HG03159 (cell line): ENCODE measurements around the gene PDE9A.

Source experiments
- ATAC-seq: cut with Tn5 transposase; IDR thresholded peaks from one replicate; pipeline ENCODE4 v1.9.1; 2021; ENCODE audit warnings: mild to moderate bottlenecking, moderate library complexity; ENCODE audit not compliant: unreplicated experiment

The PDE9A gene

DNA sequence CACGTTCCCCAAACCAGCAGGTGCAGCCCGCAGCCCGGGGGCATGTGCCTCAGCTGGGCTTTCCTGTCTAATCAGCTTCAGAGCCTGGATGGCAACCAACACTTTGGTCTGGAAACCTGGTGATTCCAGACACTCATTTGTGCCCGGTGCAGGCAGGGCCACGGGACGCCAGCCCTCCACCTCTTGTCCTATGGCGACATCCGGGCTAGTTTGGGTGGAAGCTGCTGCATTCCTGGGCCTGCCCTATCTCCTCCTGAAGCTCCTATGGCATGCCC is 114.1 kb downstream of the PDE9A start:
- ATAC-seq: no peak

DNA sequence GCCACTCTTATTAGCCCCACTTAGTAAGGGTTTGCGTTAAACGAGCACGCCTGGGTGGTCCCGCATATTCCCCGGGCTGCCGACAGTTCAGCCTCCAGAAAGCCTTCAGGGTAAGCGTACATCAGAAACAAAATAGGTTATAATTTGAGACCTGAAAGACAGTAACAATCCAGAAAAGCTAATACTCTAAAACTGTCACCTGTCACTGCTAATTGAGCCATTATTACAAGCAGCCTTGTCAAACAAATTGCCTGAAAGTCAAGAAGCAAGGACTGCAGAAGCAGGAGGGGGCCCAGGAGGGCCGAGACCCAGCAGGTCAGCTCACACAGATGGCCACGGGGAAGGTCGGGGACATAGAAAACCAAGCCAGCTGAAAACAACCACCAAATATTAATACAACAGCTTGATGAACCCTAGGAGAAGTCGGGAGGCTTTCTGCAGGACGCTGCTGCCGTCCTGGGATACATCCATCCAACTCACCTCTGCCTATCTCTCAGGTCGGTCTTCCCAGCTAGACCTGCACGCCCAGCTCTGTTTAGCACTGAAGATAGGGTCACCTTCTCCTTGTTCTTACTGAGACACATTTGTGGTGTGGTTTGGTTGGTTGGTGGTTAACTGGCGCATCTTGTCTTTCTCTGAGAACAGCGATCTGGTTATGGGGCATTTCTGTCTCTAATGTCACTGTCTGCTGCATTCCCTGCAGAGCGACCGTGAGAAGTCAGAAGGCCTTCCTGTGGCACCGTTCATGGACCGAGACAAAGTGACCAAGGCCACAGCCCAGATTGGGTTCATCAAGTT is 115.1 kb downstream of the PDE9A start:
- ATAC-seq: no peak

DNA sequence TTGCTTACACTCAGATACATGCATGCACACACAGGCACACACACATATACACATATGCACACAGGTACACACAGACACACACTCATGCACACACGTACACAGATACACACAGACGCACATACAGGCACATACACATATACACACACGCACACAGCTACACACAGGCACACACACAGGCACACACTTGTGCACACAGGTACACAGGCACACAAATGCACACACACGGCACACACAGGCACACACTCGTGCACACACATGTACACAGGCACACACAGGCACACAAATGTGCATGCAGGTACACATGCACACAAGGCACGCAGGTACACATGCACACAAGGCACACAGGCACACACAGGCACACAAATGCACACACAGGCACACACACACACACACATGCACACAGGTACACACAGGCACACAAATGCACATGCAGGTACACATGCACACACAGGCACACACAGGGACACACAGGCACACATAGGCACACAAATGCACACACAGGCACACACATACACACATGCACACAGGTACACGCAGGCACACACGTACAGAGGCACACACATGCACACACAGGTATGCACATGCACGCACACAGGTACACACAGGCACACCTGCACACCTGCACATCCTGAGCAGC is 115.9 kb downstream of the PDE9A start:
- ATAC-seq: no peak

DNA sequence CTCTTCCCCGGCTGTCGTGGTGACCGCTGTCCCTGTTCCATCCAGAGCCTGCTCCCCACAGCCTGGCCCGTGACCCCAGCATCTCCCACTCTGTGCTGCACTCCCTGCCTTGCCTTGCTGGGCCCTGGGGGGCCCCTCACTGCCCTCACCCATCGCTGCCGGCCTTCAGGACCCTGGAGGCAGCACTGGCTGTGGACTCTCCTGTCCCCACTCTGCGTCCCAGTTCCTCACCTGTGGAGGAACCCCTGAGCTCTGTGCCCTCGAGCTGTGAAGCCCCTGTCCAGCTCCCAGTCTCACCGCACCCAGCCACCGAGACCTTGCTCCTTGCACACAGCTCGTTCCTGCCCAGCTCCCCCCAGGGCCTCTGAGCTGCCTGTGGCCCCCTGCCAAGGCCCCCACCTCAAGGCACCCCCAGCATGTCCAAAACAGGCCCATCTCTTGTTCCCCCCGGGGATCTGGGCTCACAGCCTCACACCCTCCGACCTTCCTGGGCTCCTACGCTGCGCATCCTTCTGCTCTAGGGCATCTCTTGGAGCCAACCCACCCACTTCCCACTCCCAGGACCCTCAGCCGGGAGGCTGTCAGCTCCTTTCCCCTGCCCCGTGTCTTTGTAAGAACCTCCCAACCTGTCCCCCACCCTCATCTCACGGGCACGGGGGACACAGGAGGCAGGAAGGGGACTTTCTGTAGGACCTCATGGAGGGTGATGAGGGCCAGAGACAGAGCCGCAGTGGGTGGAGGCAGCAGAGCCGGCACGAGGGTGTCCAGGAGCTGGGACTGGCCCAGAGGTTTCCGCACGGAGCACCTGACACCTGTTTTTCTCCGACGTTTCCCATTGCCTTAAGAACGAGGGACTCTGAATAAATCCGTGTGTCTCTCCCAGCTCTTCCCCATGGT is 116.6 kb downstream of the PDE9A start:
- no peak for ATAC-seq

DNA sequence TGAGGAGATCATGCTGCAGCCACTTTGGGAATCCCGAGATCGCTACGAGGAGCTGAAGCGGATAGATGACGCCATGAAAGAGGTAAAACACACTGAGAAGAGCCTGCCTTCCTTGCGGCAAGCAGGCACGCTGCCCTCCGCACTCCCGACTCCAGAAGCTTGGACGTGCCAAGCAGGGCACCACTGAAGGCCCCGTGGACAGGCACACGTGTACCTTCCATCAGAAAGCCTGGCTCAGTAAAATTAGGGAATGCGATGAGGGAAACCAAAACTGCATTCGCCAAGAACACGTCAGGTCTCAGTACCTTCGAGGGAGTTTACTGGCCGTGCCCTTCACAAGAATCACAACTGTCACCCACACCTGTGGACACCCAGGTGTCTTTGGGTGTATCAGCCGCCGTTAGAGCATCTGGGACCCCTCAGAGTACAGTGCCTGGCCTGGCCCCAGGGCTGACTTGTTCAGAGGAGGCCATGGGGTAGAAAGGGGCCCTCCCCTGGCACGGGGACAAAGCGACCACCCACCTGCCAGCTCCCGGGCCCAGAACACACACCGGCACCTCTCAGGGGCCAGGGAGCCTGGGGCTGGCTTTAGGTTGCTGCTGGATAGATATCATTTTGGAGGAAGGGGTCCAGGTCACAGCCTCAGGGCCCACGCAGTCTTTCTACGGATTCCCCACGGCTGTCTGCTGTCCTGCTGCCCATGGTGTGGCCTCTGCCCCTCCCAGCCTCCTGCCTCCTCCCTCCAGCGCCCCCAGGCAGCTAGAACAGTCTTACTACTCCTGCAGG is 117.5 kb downstream of the PDE9A start:
- ATAC-seq: no peak

DNA sequence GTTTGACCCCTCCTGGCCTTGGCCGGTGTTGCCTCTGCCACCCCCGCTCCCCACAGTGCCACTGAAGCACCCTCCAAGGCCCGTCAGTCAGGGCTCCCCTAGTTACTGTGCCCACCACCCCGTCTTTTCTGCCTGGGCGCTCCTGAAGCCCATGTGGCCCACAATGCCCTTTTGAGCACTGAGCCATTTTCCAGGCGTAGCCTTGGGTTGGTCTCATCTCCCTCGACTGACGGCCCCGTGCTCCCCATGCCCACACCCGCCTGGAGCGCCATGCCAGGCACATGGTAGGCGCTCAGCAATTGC is 118.0 kb downstream of the PDE9A start:
- no peak for ATAC-seq

DNA sequence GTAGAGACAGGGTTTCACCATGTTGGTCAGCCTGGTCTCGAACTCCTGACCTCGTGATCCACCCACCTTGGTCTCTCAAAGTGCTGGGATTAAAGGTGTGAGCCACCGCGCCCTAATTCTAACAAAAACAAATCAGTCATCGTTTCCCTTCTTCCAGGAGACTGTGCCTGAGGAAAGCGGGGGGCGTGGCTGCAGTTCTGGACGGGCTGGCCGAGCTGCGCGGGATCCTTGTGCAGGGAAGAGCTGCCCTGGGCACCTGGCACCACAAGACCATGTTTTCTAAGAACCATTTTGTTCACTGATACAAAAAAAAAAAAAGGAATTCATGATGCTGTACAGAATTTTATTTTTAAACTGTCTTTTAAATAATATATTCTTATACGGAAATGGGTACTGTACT is 121.7 kb downstream of the PDE9A start:
- ATAC-seq: no peak

DNA sequence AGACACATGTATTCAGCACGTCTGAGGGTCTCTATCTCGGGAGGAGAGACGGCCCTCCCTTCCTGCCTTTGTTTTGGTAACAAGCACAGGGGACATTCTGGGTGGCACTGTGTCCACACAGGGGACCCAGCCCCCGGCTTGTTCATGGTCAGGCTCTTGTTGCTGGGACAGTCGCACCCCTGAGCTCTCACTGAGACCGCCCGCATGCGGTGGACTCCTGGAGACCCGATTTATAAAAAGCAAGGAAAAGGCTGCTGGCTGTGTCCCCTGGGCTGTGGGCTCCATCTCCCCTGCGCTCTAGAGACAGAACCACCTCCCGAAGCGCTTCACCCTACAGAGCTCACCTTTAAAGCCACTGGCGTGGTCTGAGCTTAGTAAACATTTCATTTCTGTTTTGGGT is 122.5 kb downstream of the PDE9A start:
- no peak for ATAC-seq

DNA sequence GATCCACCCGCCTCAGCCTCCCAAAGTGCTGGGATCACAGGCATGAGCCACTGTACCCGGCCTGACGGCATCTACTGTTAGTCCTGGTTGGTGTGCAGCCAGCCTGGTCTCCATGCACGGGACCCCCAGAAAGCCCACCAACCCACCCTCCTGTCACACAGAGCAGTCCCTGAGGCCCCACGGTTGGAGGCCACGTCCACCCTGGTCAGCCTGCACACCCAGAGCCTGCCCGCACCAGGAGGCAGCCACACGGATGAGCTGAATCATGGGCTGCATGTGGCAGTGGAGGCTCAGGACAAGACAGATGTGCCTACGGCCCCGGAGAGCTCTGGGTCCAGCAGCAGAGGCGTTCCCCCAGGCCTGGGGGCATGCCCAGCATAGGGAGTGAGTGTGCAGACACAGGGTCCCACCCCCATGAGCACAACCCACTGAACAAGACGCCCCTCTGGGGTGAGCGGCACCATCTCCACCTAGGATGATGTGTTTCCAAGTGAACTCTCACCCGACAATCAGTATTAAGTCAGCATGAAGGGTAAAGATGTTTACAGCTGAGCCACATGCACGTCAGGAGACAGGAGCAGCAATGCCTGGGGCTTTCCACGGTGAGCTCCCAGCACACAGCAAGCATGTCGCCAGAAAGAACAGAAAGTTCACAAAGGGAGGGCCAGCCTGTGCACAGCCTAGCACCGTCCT is 123.8 kb downstream of the PDE9A start:
- ATAC-seq: no peak

DNA sequence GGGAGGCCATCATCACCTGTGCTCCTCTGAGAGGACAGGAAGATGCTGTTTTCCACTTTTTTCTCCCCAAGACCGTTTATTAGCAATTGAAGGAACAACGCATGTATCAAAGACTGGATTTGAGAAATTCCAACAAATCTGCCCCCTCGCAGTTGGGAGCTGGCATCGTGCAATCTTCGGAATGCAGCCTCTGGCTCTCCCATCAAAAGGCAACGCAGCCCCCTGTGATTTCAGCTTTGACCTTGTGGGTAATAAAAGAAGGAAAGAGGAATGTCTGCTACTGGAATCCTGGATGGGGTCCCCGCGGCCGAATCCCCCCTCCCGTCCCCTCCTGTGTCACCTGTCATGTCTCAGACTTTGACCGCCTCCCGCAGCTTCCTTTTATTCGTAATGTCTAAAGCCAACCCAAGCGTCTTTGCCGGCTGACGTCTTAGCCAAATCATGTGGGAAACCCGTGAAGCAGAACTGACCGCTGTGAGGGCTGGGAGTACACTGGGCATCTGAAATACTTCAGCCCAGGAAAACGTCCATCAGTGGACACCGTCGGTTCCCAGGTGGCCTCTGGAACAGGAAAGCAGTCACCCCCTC is 124.4 kb downstream of the PDE9A start:
- no peak for ATAC-seq

DNA sequence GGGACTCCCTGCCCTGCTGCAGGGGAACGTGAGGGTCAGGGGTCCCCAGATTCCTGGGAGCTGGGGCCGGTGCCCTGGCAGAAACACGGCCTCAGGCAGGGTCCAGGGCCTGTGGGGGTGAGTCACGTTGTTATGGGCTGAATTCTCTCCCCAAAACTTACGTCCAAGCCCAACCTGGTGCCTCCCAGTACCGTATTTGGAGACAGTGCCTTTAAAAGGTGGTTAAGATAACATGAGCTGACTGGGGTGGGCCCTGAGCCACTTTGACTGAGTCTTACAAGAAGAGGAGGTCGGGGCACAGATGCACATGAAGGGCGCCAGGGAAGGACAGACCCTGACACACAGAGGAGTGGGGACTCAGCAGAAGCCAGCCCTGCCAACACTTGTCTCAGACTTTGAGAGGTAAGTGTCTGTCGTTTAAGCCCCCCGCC is 126.0 kb downstream of the PDE9A start:
- ATAC-seq: no peak

DNA sequence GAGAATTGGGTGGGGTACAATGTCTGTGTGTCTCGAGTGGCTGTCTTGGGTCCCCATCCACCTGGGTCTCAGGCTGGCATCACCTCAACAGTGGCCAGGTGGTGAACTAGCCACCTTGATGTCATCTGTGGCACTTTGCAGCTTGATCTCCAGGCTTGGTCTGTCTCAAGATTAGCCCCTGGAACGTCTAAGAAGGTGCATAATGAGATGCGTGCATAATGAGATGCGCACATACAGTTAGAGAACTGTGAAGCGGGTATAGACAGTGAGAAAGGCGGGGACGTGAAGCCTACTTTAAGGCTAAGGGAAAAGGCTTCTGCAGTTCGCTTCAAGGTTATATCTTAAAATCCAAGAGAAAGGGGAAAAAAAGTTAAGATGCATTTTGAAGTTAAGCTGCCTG is 127.2 kb downstream of the PDE9A start:
- no peak for ATAC-seq

DNA sequence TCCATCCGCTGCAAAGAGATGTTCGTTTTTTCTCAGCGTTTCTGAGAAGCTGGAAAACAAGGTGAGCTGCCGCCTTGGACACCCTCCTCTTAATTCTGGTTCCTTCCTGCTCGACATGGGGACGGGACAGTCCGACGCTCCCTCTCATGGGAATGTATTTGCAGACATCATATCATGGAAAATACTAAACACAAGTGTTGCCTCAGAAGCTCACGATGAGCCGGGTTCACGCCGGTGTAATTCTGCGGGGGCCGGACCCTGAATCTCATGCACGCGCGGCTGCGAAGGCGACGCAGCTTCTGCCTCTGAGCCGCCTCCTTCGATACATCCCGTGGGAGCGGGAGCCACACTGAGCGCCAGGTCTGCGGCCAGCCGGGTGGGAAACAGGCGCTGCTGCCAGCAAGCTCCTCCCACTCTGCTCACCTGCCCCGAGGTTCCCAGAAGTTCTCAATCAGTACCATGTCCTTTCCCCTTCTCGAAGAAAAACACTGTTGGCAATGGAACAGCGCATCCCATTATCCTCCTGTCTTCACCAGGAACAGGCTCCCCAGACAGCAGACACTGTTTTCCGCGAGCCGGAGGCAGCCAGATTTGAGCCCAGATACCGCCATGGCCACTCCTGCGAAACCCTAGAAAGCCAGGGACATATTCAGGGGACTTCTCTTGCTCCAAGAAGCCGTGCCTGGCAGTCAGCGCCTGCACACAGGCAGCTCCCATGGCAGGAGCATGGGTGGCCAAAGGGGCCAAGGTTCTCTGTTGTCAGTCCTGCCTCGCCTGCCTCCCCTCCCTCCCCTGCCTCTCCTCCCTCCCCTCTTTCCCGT is 127.9 kb downstream of the PDE9A start:
- ATAC-seq: no peak

DNA sequence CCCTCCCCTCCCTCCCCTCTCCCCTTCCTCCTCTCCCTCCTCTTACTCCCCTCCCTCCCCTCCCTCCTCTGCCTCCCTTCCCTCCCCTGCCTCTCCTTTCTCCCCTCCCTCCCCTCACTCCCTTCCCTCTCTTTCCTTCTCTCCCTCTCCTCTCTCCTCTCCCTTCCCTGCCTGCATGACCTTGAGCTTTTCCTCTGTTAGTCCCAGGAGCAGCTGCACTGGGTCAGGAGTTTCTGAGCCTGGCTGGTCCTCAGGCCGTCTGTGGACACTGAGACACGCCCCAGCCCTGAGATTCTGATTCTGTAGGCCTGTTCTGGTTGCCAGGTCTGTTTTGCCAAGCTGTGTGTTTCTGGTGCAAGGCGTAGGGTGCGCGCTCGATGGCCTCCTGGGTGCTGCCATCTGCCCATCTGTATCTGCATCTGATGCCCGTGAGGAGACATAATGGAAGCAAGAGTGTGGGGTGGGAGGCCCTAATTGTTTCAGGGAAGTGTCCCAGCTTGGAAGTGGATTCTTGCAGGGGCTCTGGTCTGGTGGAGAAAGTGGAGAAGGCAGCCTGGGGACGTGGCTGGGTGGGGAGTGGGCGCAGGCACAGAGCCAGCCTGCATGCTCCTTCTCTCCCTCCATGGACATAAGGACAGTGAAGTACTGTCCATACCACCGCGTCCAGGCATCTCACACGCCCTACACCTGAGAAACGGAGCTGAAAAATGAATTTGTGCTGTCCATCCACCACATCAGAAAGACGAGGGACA is 128.7 kb downstream of the PDE9A start:
- no peak for ATAC-seq

DNA sequence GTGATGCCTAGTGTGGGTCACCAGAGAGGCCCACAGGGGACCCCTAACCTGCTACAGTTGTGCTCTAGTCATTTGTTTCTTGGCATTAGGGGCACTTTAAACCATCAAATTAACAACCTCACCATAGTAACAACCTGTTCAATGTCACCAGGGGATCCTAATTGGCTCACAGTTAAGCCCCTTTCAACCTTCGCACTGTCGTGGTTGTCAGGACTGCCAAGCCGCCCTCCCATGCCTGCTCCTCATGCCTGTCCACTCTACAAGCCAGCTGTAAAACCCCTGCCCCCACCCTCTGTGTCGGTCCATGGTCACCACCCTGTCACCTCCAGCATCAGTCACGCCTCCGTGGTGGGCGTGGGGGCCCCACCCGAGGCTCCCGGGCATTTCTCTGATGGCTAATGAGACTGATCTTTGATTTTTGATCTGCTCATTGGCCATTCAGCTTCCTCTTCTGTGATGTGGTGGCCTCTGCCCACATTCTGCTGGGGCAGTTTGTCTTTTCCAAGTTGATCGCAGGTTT is 129.4 kb downstream of the PDE9A start:
- ATAC-seq: no peak

DNA sequence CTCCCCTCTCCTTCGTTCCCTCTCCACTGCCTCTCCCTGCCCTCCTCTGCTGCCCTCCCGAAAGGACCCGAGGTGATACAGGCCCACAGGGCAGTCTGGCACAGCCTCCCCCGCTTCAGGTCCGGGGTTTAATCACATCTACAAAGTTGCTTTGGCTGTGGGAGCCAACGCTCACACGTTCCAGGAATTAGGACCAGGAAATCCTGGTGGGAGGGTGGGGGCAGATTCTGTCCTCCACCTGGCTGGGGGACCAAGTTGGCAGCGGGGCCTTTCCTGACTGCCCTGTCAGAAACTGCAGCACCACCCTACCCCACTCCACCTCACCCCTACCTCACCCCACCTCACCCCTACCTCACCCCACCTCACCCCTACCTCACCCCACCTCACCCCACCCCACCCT is 130.9 kb downstream of the PDE9A start:
- ATAC-seq: no peak

DNA sequence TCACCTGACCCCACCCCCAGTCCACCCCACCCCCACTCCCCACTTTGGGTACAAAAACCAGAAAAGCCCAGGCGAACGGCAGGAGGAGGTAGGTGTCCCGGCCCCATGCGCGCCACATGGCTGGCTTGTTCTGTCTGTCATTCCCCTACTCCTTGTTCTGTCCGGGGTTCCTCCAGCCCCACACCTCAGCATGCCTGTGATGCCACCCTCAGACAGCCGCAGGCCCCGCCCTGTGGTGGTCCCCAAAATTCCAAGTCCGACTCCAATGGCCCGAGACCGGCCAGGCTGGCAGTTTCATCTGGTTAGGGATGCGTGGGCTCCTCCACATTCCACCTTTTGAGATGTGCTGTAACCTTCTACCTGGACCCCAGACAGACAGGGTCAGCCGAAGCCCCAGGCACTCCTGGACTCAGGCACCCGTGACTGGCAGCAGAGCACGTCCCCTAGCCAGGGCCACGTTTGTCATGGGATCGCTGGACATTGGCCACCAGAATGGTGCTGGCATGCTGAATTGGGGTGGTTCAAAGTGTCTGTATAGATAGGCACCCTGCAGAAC is 131.6 kb downstream of the PDE9A start:
- ATAC-seq: no peak
